ENCODE results near the gene NAMPT. TPM values are rescaled to one million over a fixed set of nuclear protein-coding genes. Genes with fewer than 3 reads are reported as not detected.
"Not testable (repeated sequence)": the region's sequence is repeated elsewhere in the genome, so short reads cannot be mapped to it uniquely, and the experiment has no call there.

NAMPT gene
- total RNA-seq, 1 donor = 47.9 TPM

GRCh38 chr7:106305732-106306131 lies 20.9 kb upstream of the NAMPT start:
- no peak for DNase-seq (ENCODE audit: low read depth in 2 of 3, low spot score in 2 of 3)

DNA sequence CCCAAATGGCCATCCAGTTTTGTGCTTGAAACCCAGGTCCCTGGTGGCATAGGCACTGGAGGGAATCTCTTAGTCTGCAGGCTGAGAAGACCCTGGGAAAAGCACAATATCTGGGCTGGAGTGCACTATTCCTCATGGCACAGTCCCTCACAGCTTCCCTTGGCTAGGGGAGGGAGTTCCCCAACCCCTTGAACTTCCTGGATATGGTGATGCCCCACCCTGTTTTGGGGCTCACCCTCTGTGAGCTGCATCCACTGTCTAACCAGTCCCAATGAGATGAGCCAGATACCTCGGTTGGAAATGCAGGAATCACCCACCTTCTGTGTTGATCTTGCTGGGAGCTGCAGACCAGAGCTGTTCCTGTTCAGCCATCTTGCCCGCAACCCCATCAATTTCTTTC lies 19.8 kb upstream of the NAMPT start:
- no peak for DNase-seq (ENCODE audit: low read depth in 2 of 3, low spot score in 2 of 3)

DNA sequence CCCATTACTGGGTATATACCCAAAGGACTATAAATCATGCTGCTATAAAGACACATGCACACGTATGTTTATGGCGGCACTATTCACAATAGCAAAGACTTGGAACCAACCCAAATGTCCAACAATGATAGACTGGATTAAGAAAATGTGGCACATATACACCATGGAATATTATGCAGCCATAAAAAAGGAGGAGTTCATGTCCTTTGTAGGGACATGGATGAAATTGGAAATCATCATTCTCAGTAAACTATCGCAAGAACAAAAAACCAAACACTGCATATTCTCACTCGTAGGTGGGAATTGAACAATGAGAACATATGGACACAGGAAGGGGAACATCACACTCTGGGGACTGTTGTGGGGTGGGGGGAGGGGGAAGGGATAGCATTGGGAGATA lies 13.8 kb upstream of the NAMPT start:
- not testable (repeated sequence) for DNase-seq (ENCODE audit: low read depth in 2 of 3, low spot score in 2 of 3)

DNA sequence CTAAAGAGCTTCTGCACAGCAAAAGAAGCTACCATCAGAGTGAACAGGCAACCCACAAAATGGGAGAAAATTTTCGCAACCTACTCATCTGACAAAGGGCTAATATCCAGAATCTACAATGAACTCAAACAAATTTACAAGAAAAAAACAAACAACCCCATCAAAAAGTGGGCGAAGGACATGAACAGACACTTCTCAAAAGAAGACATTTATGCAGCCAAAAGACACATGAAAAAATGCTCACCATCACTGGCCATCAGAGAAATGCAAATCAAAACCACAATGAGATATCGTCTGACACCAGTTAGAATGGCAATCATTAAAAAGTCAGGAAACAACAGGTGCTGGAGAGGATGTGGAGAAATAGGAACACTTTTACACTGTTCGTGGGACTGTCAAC lies 13.4 kb upstream of the NAMPT start:
- DNase-seq (ENCODE audit: low read depth in 2 of 3, low spot score in 2 of 3) = not testable (repeated sequence)

DNA sequence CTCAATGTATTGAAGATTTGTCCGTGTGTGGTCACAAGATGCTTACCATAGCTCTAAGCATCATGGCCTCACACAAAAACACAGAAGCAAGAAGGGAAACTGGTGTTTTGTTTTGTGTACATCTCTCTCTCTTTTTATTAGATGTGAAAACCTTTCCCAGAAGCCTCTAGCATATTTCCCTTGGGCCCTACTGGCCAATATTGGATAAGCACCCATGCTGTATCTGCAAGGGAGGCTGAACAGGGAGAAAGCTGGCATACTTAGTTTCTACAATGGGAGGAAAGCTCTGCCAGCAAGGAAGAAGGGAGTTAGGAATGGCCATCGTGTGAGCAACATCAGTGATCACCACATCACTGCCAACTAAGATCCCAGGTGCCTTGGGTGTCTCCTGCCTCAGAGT lies 9.6 kb upstream of the NAMPT start:
- DNase-seq (ENCODE audit: low read depth in 2 of 3, low spot score in 2 of 3) = no peak

DNA sequence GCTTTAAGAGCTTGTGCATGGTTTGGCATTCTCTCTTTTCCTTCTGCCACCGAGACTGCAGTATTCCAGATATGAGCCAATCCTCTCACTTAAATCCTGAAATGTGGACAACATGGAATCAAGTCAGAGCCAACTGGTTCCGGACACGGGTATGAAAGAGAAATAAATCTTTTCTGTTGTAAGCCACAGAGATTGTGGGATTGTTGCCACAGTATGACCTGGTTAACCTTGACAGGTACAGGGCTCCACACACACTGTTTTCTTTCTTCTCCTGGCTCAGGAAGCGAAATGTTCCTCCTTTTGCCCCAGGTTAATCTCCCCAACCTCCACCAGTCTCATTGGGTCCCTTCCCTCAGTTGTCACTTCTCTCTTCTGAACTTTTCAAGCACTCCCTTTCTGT lies 6.5 kb upstream of the NAMPT start:
- DNase-seq (ENCODE audit: low read depth in 2 of 3, low spot score in 2 of 3) = no peak

- DNase-seq (ENCODE audit: low read depth in 2 of 3, low spot score in 2 of 3) = no peak
Observed at GRCh38 chr7:106290319-106290718, 5.5 kb upstream of the NAMPT start.

GRCh38 chr7:106289848-106290247 lies 5.1 kb upstream of the NAMPT start:
- DNase-seq (ENCODE audit: low read depth in 2 of 3, low spot score in 2 of 3) = no peak

DNA sequence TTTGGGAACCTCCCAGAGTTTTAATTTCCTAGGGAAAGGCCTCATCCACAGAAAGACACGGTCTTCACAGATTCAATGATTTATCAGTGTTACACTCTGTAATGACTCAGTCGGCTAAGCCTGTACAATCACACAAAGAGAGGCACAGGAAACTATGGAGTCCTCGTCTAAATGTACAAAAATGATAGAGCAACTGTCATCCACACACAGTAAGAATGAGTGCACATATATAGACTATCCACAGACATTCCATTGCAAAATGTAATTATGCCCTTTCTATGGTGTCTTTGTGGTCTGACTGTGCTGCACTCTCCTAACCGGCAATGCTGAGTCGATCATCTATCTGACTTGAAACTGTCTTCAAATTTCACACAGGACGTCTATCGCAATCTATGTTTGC lies 3.5 kb upstream of the NAMPT start:
- DNase-seq (ENCODE audit: low read depth in 2 of 3, low spot score in 2 of 3) = no peak

- DNase-seq (ENCODE audit: low read depth in 2 of 3, low spot score in 2 of 3) = no peak
Observed at GRCh38 chr7:106287786-106288185, 3.0 kb upstream of the NAMPT start.

- peak in 1 of 3 donors; percentile 9 for DNase-seq (ENCODE audit: low read depth in 2 of 3, low spot score in 2 of 3)
Observed at GRCh38 chr7:106285855-106286492, 1.2 kb upstream of the NAMPT start.

DNA sequence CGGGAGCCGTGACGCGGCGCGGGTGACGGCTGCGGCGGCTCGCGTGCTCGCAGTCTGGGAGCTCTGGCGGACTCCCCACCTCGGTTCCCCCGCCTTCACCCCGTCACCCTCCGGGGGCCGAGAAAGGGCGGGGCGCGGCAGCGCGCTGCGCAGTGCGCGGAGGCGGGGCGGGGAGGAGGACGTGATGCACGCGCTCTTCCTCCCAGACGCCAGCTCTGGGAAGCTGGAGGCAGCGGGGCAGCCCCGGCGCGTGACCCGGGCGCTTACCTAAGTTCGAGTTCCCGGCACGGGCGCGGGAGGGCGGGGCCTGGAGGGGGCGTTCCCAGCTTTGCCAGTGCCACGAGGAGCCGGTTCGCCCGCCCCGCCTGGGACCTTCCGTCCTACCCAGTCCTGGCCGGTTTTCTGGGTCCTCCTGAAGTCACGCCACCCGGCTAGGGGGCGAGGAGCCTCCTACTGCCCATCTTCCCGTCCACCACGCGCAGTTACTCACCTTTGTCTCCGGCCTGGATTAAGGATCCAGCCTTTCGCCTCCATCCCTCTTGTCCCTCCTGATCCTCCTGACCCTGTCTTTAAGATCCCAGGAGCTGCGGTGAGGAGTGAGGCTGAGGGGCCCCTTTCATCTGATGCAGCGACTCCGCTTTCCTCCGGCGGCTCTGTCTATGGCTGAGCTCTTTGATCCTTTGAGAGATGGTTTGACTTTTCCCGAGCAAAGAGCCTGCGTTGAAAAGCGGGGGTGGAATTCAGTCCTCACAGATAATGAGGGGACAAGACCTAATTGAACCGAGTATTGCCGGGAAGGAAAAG lies 470 bp upstream of the NAMPT start:
- DNase-seq (ENCODE audit: low read depth in 2 of 3, low spot score in 2 of 3) = peak; percentile 98 to 99 (median 99)

GRCh38 chr7:106283831-106284713 lies 711 bp downstream of the NAMPT start:
- peak; percentile 14 to 60 (median 33) for DNase-seq (ENCODE audit: low read depth in 2 of 3, low spot score in 2 of 3)

- no peak for DNase-seq (ENCODE audit: low read depth in 2 of 3, low spot score in 2 of 3)
Observed at GRCh38 chr7:106283501-106283830, 1.3 kb downstream of the NAMPT start.

- DNase-seq (ENCODE audit: low read depth in 2 of 3, low spot score in 2 of 3) = no peak
Observed at GRCh38 chr7:106282852-106283251, 1.9 kb downstream of the NAMPT start.

DNA sequence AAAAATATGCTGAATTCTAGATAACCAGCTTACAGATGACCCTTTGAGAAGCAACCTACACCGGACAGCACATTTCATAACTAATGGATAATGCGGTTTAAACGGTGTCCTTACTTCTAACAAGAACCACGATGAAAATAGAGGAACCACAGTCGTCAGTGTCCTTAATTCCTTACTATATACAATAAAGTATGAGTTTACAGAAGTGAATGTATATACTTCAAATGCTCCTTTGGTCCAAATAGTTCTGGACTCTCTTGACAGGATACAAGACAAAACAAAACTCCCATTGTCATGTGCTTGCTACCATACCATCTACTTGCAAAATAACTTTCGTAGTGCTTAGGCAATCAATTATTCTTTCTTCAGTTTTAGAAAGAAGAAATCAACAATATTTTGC lies 2.4 kb downstream of the NAMPT start:
- no peak for DNase-seq (ENCODE audit: low read depth in 2 of 3, low spot score in 2 of 3)

DNA sequence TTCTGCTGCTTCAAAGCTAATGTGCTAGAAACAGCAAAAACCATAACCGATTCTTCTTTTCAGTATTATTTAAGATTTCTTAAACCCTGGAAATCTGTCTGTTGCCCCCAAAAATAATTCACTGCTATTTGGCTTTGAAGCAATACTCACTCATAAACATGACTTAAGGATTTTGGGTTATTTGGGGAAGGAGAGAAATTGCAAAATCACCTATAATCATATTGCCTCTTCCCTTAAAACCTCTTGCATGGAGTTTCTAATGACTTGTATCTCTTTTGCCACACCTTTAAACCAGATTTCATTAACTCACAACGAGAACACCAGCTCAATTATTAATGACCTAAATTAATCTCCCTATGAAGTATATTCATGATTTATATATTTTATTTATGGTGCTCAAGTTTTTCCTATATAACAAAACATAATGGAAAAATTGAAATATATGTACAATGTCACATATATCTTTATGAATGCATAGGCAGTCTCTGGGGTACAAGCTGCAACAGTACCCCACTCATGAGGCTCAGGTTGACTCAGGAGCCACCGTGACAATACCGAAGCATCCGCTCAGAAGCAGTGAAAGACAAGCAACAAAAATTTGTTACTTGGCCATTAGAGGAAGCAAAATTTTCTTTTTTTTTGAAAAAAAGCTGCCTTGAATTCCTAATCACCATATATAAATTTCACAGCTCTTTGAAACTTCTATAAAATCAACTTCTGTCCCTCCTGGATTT lies 3.0 kb downstream of the NAMPT start:
- no peak for DNase-seq (ENCODE audit: low read depth in 2 of 3, low spot score in 2 of 3)

DNA sequence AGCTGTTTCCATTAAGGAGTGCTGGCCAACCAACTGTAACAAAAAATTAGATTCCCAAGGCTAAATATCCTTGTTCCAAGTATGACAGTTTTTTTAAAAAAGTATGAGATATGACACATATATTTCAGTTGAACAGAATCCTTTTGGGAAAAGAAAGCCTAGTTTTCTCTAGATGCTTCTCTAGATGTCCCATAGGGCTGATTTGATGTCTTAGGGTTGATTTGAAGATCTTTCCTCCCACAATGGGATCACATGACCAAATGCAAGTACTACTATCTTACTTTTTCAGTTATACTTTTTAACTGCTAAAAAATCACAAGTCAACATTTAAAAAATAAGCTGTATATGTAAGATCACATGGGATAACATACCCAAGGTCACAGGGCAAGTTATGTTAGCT lies 3.7 kb downstream of the NAMPT start:
- no peak for DNase-seq (ENCODE audit: low read depth in 2 of 3, low spot score in 2 of 3)

GRCh38 chr7:106279425-106280197 lies 5.2 kb downstream of the NAMPT start:
- DNase-seq (ENCODE audit: low read depth in 2 of 3, low spot score in 2 of 3) = no peak

GRCh38 chr7:106278695-106279094 lies 6.1 kb downstream of the NAMPT start:
- DNase-seq (ENCODE audit: low read depth in 2 of 3, low spot score in 2 of 3) = no peak
